Mucosa of descending colon (tissue), 3 donors: Measurements from ENCODE around the gene SLC17A9. TPM values are rescaled to one million over a fixed set of nuclear protein-coding genes. Genes with fewer than 3 reads are reported as not detected.
A peak's percentile ranks its signal among the peaks of the same experiment; 100 is the strongest.

Experiments used
- ATAC-seq: fragments of 200-7000 bp; cut with Tn5 transposase; one replicate; pipeline ENCODE4 v1.9.1; 2020; ENCODE audit warnings: mild to moderate bottlenecking, moderate library complexity
- DNase-seq, 3 donors: peaks; one replicate each; pipeline ENCODE4 v3.0.0-alpha.2; 2020
- H3K36me3 ChIP-seq: fragments of 200-600 bp; one replicate; pipeline ENCODE4 v1.8.0; 2021; ENCODE audit warnings: low read depth, mild to moderate bottlenecking
- H3K4me1 ChIP-seq: fragments of 200-600 bp; one replicate; pipeline ENCODE4 v1.8.0; 2021; ENCODE audit warnings: low read depth, mild to moderate bottlenecking
- H3K4me3 ChIP-seq: fragments of 200-600 bp; one replicate; pipeline ENCODE4 v1.8.0; 2021; ENCODE audit warnings: mild to moderate bottlenecking
- H3K9me3 ChIP-seq: fragments of 200-600 bp; one replicate; pipeline ENCODE4 v1.8.0; 2021; ENCODE audit warnings: mild to moderate bottlenecking
- intact Hi-C, 2 donors: fragments of 100-400 bp; cut with DNase I in 1 of 2; cut with micrococcal nuclease in 1 of 2; formaldehyde crosslinking; loops; one replicate each; pipeline versions ENCODE4 v1.11.0 to v1.11.1; 2022; cut with DNase I, micrococcal nuclease
- total RNA-seq, 3 donors: library from RNA; stranded (reverse); fragmentation: NEBNext Ultra II Directional in 2 of 3; extraction: Animal tissue kit (Norgen Biotek cat#: 25700) in 2 of 3; gene quantifications; one replicate each; pipeline versions ENCODE4 v1.2.1 to v1.2.4, GENCODE V29; 2021 to 2023
- TF ChIP-seq, protein P1 (sequence below): fragments of 200-600 bp; IDR thresholded peaks from one replicate; pipeline ENCODE4 v1.8.0; 2022; ENCODE audit warnings: antibody characterized with exemption, mild to moderate bottlenecking
- donor health status: DM: no; HTN: no; CAD: no; lungs with moderate emphysema.
- donor health status: DM: no; HTN: no; CAD: no.
- donor health status: DM: no; HTN: yes; CAD: no.

Gene SLC17A9
- total RNA-seq, 3 donors from 2014 or later = 4.8 to 22.2 (median 6.4) TPM

DNA sequence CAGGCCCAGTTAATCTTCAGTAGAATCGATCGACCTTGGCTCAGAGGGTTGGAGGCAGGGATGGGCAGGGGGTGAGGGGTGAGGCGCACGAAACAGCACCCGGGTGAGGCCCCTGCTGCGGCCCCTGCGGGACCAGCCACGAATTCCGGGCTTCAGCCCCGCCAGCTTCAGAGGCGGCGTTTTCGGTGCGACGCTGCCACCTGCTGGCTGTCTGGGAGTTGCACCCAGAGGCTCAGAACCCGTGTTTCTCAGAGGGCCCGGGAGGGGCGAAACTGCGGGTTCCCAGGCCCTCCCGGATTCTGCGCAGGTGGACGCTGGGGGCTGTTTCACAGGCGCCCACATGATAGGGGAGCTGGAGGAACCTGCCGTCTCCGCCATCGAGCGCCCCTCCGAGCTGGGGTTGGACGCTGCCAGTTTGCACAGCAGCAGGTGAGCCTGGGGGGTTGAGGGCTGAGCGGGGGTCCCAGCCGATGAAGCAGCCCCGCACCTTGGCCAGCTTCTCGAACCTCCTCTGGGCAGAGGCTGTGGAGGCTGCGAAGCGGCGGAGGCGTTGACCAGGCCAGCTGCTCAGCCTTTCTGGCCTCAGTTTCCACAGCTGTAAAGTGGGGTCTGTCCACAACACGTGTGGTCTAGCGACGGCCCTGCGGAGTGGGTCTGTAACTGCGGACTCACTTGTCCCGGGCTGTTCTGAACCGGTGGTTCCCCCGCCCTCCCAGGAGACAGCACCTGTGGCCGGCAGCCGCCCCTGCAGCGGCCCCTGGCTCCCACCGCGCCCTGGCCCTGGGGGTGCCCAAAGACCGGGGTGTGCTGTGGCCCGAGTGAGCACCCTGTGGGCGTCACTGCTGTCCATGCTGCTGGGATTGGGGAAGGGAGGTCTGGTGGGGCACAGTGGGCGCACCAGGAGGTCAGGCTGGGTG is 56.8 kb downstream of the SLC17A9 start:
- Histone ChIP-seq H3K9me3 (no peaks in the 10 kb centered on the region), H3K4me3 (no peak overlapping the region), H3K36me3 (no peaks in the 10 kb centered on the region), H3K4me1 (peaks cover 8% of the 10 kb centered on the region)
- intact Hi-C loops = loop anchor here (2.0 to 10.0 kb wide), 2 partner anchors 37 to 135 kb away; no protein-coding TSS in a partner anchor
- ATAC-seq = peak; percentile 89
- TF ChIP-seq, protein P1, sequence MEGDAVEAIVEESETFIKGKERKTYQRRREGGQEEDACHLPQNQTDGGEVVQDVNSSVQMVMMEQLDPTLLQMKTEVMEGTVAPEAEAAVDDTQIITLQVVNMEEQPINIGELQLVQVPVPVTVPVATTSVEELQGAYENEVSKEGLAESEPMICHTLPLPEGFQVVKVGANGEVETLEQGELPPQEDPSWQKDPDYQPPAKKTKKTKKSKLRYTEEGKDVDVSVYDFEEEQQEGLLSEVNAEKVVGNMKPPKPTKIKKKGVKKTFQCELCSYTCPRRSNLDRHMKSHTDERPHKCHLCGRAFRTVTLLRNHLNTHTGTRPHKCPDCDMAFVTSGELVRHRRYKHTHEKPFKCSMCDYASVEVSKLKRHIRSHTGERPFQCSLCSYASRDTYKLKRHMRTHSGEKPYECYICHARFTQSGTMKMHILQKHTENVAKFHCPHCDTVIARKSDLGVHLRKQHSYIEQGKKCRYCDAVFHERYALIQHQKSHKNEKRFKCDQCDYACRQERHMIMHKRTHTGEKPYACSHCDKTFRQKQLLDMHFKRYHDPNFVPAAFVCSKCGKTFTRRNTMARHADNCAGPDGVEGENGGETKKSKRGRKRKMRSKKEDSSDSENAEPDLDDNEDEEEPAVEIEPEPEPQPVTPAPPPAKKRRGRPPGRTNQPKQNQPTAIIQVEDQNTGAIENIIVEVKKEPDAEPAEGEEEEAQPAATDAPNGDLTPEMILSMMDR = peak; percentile 82
- DNase-seq = peak; percentile 78 to 87 (median 84)

DNA sequence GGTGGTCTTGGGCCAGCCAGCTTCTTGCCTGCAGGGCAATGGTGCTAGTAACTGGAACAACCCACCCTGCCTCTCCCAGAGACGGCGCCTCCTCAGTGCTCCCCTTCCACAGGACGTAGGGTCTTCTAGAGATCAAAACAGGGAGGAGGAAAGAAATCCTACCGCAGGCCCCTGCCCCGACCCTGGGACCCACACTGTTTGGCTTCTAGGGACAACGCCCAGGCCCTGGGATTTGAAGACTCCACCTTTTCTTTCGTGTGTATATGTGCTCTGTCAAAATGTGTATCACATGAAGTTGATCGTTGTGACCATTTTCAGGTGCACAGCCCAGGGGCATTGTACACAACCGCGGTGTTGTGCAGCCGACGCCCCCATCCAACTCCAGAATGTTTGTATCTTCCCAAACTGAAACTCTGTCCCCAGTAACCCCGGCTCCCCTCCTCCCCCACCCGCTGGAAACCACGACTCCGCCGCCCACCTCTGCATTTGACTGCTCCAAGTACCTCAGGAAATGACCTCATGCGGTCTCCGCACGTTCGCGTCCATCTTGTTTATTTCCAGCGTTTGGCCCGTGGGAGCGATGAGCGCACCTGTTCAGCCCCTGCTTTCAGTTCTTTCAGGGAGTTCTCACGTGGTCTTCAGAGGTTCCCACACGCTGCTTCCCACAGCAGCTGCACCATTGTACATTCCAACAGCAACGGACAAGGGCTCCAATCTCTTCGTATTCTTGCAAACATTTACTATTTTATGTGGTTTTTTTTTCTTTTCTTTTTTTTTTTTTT is 57.7 kb downstream of the SLC17A9 start:
- Histone ChIP-seq H3K9me3 (no peaks in the 10 kb centered on the region), H3K36me3 (no peaks in the 10 kb centered on the region), H3K4me3 (no peak overlapping the region), H3K4me1 (peaks cover 8% of the 10 kb centered on the region)
- TF ChIP-seq, protein P1 = no peak
- peak; percentile 34 for ATAC-seq
- intact Hi-C loops = loop anchor here (2.0 to 10.0 kb wide), 2 partner anchors 37 to 135 kb away; no protein-coding TSS in a partner anchor
- peak; percentile 40 to 74 (median 59) for DNase-seq

DNA sequence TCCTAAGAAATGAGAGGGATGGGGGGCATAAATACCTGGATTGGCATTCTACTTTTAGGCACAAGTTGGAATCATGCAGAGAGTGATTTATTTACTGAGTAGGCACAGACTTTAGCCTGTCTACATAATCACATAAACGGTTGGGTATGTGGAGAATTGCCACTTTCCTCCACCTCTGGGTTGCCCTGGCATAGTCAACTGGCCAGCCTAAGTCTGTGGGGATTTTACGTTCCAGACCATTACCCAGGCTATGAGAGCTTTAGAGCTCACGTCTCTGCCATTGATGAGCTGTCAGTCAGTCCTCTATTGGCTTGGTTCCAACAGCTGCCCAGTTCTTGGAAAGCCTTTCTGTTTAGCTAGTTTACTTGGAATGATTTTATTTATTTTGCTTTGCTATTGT is 59.3 kb downstream of the SLC17A9 start:
- DNase-seq (no peak), ATAC-seq (no peak)
- intact Hi-C loops = no loop called here
- TF ChIP-seq, protein P1 = no peak
- Histone ChIP-seq H3K4me1 (peaks cover 8% of the 10 kb centered on the region), H3K9me3 (no peaks in the 10 kb centered on the region), H3K4me3 (no peak overlapping the region), H3K36me3 (no peaks in the 10 kb centered on the region)

DNA sequence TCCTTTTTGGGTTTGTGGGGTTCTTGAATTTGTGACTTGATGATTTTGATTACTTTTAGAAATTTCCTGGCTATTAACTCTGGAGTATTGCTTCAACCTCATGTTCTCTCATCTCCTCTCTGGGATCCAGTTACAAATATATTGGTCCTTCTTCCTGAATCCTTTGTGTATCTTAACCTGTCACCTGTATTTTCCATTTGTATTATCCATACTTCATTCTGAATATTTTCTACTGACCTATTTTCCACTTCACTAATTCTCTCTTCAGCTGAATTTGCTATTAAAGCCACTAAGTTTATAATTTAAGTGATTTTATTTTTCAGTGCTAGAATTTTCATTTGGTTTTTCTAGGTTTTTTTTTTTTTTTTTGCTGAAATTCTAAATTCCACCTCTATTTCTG is 60.7 kb downstream of the SLC17A9 start:
- Histone ChIP-seq H3K4me3 (no peak overlapping the region), H3K36me3 (no peaks in the 10 kb centered on the region), H3K9me3 (no peaks in the 10 kb centered on the region), H3K4me1 (peaks cover 8% of the 10 kb centered on the region)
- intact Hi-C loops = no loop called here
- TF ChIP-seq, protein P1 = no peak
- ATAC-seq (no peak), DNase-seq (no peak)

DNA sequence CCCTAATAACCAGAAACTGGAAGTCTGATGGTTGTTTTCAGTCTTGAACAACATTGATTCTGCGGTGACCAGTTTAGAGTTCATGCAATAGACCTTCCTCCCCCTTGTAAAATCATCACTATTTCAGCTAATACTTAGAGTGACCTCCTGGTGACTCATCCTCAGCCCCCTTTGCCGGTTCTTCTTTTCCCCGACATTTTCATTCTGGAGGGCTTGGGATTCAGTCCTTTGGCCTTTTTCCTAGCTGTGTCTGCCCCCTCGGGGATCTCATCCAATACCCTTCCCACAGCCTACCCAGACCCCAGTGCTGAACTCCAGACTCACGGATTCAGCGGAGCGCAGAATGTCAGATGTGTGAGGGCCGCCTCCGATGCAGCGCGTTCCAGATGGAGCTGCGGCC is 61.8 kb downstream of the SLC17A9 start:
- Histone ChIP-seq H3K36me3 (no peaks in the 10 kb centered on the region), H3K9me3 (no peaks in the 10 kb centered on the region), H3K4me1 (peaks cover under 1% of the 10 kb centered on the region), H3K4me3 (no peak overlapping the region)
- intact Hi-C loops = no loop called here
- DNase-seq = no peak
- TF ChIP-seq, protein P1 = no peak
- ATAC-seq = no peak
